BLaER1 treated with 17β-estradiol and CSF1 and Interleukin-3, amounts not matched to agents 10 nM and 100 nM (cell line): Measurements from ENCODE around the gene MRAP2.

Experiments
- H3K27ac ChIP-seq, 11 experiments: shearing (Covaris generic); formaldehyde crosslinking; 2 replicates each; pipeline ENCODE4 v1.8.1; 2022
- H3K27me3 ChIP-seq, 11 experiments: shearing (Covaris generic); formaldehyde crosslinking; 2 replicates each; pipeline ENCODE4 v1.8.1; 2022
- H3K36me3 ChIP-seq, 11 experiments: shearing (Covaris generic); formaldehyde crosslinking; 2 replicates each; pipeline ENCODE4 v1.8.1; 2022
- H3K4me1 ChIP-seq, 10 experiments: shearing (Covaris generic); formaldehyde crosslinking; 2 replicates each; pipeline ENCODE4 v1.8.1; 2022
- H3K4me2 ChIP-seq, 11 experiments: shearing (Covaris generic); formaldehyde crosslinking; 2 replicates each; pipeline ENCODE4 v1.8.1; 2022
- H3K4me3 ChIP-seq, 10 experiments: shearing (Covaris generic); formaldehyde crosslinking; 2 replicates each; pipeline ENCODE4 v1.8.1; 2022
- H3K9ac ChIP-seq, 11 experiments: shearing (Covaris generic); formaldehyde crosslinking; 2 replicates each; pipeline ENCODE4 v1.8.1; 2022
- H3K9me3 ChIP-seq, 11 experiments: shearing (Covaris generic); formaldehyde crosslinking; replicated peaks in 1 of 11; 2 replicates each; pipeline ENCODE4 v1.8.1; 2022
- H4K20me1 ChIP-seq, 11 experiments: shearing (Covaris generic); formaldehyde crosslinking; 2 replicates each; pipeline ENCODE4 v1.8.1; 2022
- Cebpa-rat ChIP-seq, 11 experiments: shearing (Covaris generic); IDR thresholded peaks; 2 replicates each; pipeline ENCODE4 v1.8.1; 2022

MRAP2 gene

DNA sequence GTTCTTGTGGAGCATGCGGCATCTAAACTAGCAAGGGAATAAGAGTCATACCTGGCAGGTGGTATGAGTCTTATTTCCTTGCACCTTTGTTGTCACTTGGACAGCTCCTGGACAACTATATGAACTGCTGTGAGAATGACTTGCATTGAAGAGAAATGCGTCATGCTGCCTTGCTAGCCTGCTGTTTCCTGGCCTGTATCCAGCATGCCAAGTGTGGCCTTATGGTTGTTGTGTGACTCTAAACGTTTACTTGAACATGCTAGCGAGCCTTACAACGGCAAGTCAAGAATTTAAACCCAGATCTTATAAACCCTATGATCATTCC, 103.4 kb downstream of the MRAP2 start:
- Histone ChIP-seq H3K4me3 (no peak overlapping the region), H3K36me3 (peaks cover 0 to 25% (median 9%) of the 10 kb centered on the region in 11 experiments; a peak in 10 of 22 replicates), H3K27ac (no peak overlapping the region), H3K9me3 (peaks cover 0 to 14% (median 11%) of the 10 kb centered on the region in 11 experiments; a peak in 13 of 22 replicates), H3K4me1 (no peaks in the 10 kb centered on the region), H3K4me2 (no peak overlapping the region), H4K20me1 (no peaks in the 10 kb centered on the region), H3K27me3 (no peaks in the 10 kb centered on the region), H3K9ac (no peak overlapping the region)
- no peak for TF ChIP-seq Cebpa-rat (IDR thresholded peaks at IDR 0.05)

DNA sequence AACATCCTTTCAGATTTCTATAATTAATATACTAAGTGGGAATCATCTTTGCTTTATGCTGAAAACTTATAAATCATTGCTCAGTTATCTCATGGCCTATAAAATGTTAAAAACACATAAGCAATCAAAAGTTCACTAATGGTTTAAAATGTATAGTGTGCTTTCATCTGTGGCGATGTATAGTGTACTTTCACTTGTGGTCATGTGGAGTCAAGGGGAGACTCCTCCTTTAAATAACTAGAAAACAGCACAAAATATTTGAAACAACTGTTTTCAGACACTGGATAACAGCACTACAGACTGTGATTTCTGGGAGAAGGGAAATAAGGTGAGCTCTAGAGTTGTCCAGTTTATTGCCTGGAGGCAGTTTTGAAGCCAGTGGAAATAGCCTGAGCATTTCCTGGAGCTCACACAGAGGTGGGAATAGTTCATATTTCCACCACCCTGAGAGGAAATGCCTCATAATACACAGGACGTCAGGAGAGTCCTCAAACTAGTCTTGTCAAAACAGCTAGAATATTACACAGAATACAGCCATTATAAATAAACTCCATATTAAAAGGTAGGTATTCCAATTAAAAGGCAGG, 104.5 kb downstream of the MRAP2 start:
- no peaks in the 10 kb centered on the region for H3K4me1 ChIP-seq
- no peak overlapping the region for H3K4me3 ChIP-seq
- H3K4me2 ChIP-seq = no peak overlapping the region
- peaks cover 0 to 14% (median 11%) of the 10 kb centered on the region in 11 experiments; a peak in 13 of 22 replicates for H3K9me3 ChIP-seq
- no peaks in the 10 kb centered on the region for H3K27me3 ChIP-seq
- no peak for TF ChIP-seq Cebpa-rat (IDR thresholded peaks at IDR 0.05)
- no peaks in the 10 kb centered on the region for H4K20me1 ChIP-seq
- no peak overlapping the region for H3K27ac ChIP-seq
- peaks cover 0 to 25% (median 9%) of the 10 kb centered on the region in 11 experiments; a peak in 10 of 22 replicates for H3K36me3 ChIP-seq
- no peak overlapping the region for H3K9ac ChIP-seq

DNA sequence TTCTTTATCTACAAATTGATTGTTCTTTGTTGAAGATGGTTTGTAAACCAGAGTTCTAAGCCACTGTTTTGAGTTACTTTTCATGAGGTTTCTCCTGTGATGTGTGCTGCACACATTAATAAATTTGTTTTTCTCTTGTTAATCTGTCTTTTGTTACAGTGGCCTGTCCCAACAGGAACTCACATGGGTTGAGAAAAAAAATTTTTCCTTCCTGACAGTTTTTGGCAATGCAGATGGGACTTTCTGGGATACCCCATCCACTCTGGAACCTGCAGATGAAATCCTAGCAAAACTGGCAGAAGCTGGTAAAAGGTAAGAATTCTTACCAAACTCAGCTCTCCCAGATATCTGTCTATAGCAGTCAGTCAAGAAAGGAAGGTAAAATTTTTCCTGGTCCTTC, 105.7 kb downstream of the MRAP2 start:
- Histone ChIP-seq H3K27ac (no peak overlapping the region), H4K20me1 (no peaks in the 10 kb centered on the region), H3K9ac (no peak overlapping the region), H3K4me3 (no peak overlapping the region), H3K9me3 (peaks cover 0 to 3% (median under 1%) of the 10 kb centered on the region in 11 experiments; a peak in 4 of 22 replicates), H3K4me2 (no peak overlapping the region), H3K36me3 (peaks cover 0 to 14% (median 2%) of the 10 kb centered on the region in 11 experiments; a peak in 6 of 22 replicates), H3K4me1 (no peaks in the 10 kb centered on the region), H3K27me3 (no peaks in the 10 kb centered on the region)
- TF ChIP-seq Cebpa-rat (IDR thresholded peaks at IDR 0.05) = no peak
